ENCODE data around the gene LGR6. TPM values are rescaled to one million over a fixed set of nuclear protein-coding genes. Genes with fewer than 3 reads are reported as not detected.

Gene LGR6
- total and polyA plus RNA-seq, 2 of the 8 experiments (the other 6 are each of a cell fraction or from before 2014, with no cell fraction given) = 0.50 to 1.0 TPM

DNA sequence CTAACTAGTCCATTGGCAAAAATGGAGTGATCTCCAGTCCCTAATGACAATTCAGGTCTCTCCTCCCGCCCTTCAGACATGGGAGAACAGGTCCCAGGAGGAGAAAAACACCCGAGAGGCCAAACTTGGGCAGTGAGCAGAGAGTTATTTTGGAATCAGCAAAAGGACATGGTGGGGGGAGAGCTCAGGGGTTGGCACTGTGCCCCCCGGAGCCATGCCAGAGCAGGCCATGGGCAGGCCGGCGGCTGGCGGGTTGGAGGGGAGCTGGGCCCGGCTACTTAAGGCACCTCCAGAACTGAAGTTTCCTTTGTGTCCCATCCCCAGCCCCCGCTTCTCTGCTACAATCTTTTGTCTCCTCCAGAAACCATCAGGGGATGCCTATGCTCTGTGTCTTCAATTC, 7.1 kb downstream of the LGR6 start (continued):
- TF ChIP-seq, protein P1, sequence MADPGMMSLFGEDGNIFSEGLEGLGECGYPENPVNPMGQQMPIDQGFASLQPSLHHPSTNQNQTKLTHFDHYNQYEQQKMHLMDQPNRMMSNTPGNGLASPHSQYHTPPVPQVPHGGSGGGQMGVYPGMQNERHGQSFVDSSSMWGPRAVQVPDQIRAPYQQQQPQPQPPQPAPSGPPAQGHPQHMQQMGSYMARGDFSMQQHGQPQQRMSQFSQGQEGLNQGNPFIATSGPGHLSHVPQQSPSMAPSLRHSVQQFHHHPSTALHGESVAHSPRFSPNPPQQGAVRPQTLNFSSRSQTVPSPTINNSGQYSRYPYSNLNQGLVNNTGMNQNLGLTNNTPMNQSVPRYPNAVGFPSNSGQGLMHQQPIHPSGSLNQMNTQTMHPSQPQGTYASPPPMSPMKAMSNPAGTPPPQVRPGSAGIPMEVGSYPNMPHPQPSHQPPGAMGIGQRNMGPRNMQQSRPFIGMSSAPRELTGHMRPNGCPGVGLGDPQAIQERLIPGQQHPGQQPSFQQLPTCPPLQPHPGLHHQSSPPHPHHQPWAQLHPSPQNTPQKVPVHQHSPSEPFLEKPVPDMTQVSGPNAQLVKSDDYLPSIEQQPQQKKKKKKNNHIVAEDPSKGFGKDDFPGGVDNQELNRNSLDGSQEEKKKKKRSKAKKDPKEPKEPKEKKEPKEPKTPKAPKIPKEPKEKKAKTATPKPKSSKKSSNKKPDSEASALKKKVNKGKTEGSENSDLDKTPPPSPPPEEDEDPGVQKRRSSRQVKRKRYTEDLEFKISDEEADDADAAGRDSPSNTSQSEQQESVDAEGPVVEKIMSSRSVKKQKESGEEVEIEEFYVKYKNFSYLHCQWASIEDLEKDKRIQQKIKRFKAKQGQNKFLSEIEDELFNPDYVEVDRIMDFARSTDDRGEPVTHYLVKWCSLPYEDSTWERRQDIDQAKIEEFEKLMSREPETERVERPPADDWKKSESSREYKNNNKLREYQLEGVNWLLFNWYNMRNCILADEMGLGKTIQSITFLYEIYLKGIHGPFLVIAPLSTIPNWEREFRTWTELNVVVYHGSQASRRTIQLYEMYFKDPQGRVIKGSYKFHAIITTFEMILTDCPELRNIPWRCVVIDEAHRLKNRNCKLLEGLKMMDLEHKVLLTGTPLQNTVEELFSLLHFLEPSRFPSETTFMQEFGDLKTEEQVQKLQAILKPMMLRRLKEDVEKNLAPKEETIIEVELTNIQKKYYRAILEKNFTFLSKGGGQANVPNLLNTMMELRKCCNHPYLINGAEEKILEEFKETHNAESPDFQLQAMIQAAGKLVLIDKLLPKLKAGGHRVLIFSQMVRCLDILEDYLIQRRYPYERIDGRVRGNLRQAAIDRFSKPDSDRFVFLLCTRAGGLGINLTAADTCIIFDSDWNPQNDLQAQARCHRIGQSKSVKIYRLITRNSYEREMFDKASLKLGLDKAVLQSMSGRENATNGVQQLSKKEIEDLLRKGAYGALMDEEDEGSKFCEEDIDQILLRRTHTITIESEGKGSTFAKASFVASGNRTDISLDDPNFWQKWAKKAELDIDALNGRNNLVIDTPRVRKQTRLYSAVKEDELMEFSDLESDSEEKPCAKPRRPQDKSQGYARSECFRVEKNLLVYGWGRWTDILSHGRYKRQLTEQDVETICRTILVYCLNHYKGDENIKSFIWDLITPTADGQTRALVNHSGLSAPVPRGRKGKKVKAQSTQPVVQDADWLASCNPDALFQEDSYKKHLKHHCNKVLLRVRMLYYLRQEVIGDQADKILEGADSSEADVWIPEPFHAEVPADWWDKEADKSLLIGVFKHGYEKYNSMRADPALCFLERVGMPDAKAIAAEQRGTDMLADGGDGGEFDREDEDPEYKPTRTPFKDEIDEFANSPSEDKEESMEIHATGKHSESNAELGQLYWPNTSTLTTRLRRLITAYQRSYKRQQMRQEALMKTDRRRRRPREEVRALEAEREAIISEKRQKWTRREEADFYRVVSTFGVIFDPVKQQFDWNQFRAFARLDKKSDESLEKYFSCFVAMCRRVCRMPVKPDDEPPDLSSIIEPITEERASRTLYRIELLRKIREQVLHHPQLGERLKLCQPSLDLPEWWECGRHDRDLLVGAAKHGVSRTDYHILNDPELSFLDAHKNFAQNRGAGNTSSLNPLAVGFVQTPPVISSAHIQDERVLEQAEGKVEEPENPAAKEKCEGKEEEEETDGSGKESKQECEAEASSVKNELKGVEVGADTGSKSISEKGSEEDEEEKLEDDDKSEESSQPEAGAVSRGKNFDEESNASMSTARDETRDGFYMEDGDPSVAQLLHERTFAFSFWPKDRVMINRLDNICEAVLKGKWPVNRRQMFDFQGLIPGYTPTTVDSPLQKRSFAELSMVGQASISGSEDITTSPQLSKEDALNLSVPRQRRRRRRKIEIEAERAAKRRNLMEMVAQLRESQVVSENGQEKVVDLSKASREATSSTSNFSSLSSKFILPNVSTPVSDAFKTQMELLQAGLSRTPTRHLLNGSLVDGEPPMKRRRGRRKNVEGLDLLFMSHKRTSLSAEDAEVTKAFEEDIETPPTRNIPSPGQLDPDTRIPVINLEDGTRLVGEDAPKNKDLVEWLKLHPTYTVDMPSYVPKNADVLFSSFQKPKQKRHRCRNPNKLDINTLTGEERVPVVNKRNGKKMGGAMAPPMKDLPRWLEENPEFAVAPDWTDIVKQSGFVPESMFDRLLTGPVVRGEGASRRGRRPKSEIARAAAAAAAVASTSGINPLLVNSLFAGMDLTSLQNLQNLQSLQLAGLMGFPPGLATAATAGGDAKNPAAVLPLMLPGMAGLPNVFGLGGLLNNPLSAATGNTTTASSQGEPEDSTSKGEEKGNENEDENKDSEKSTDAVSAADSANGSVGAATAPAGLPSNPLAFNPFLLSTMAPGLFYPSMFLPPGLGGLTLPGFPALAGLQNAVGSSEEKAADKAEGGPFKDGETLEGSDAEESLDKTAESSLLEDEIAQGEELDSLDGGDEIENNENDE (IDR thresholded peaks at IDR 0.05; ENCODE audit: insufficient replicate concordance, low read length) = no peak
- no peak for TF ChIP-seq POU5F1 (IDR thresholded peaks at IDR 0.05; ENCODE audit: low read depth, low read length)
- TF ChIP-seq SUZ12 (IDR thresholded peaks at IDR 0.05; ENCODE audit: low read length) = no peak
- TF ChIP-seq FOSL1 (IDR thresholded peaks at IDR 0.05; ENCODE audit: insufficient read depth, low read depth, low read length) = no peak
